Neural cell (in vitro differentiated cells): Measurements from ENCODE around the gene UNC79.

Experiments
- EP300 ChIP-seq: fragments of 450-650 bp; conservative IDR thresholded peaks from 2 replicates; pipeline ENCODE4 v1.6.1; 2014; ENCODE audit warnings: antibody characterized with exemption, mild to moderate bottlenecking, moderate library complexity; ENCODE audit not compliant: poor library complexity, severe bottlenecking
- POLR2AphosphoS5 ChIP-seq: IDR thresholded peaks from 2 replicates; pipeline ENCODE4 v1.6.1; 2012
- RAD21 ChIP-seq: fragments of 450-650 bp; conservative IDR thresholded peaks from 2 replicates; pipeline ENCODE4 v1.6.1; 2014; ENCODE audit warnings: antibody characterized with exemption, mild to moderate bottlenecking, moderate library complexity
- TF ChIP-seq, protein P1 (sequence below): fragments of 450-650 bp; IDR thresholded peaks from 2 replicates; pipeline ENCODE4 v1.5.1; 2014; ENCODE audit warnings: antibody characterized with exemption, mild to moderate bottlenecking, moderate library complexity; ENCODE audit not compliant: poor library complexity, severe bottlenecking

GRCh38 chr14:93540235-93540634 is 109.5 kb downstream of the UNC79 start:
- TF ChIP-seq, protein P1, sequence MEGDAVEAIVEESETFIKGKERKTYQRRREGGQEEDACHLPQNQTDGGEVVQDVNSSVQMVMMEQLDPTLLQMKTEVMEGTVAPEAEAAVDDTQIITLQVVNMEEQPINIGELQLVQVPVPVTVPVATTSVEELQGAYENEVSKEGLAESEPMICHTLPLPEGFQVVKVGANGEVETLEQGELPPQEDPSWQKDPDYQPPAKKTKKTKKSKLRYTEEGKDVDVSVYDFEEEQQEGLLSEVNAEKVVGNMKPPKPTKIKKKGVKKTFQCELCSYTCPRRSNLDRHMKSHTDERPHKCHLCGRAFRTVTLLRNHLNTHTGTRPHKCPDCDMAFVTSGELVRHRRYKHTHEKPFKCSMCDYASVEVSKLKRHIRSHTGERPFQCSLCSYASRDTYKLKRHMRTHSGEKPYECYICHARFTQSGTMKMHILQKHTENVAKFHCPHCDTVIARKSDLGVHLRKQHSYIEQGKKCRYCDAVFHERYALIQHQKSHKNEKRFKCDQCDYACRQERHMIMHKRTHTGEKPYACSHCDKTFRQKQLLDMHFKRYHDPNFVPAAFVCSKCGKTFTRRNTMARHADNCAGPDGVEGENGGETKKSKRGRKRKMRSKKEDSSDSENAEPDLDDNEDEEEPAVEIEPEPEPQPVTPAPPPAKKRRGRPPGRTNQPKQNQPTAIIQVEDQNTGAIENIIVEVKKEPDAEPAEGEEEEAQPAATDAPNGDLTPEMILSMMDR = no peak
- TF ChIP-seq POLR2AphosphoS5 (no peak), EP300 (no peak), RAD21 (no peak)
